ENCODE data around the gene DMRTC2.

GRCh38 chr19:41837981-41838708, 6.7 kb upstream of the DMRTC2 start:
- TF ChIP-seq, protein P1, sequence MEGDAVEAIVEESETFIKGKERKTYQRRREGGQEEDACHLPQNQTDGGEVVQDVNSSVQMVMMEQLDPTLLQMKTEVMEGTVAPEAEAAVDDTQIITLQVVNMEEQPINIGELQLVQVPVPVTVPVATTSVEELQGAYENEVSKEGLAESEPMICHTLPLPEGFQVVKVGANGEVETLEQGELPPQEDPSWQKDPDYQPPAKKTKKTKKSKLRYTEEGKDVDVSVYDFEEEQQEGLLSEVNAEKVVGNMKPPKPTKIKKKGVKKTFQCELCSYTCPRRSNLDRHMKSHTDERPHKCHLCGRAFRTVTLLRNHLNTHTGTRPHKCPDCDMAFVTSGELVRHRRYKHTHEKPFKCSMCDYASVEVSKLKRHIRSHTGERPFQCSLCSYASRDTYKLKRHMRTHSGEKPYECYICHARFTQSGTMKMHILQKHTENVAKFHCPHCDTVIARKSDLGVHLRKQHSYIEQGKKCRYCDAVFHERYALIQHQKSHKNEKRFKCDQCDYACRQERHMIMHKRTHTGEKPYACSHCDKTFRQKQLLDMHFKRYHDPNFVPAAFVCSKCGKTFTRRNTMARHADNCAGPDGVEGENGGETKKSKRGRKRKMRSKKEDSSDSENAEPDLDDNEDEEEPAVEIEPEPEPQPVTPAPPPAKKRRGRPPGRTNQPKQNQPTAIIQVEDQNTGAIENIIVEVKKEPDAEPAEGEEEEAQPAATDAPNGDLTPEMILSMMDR (conservative IDR thresholded peaks at IDR 0.05): no peak
- no peak for TF ChIP-seq EZH2 (IDR thresholded peaks at IDR 0.05; ENCODE audit: low read depth)

Data from PC-9 (cell line).